GM12874 (cell line): Measurements from ENCODE around the gene SLC6A17.

Source experiments
- TF ChIP-seq, protein P1 (sequence below): IDR thresholded peaks from 2 replicates; pipeline ENCODE4 v1.5.1; 2011; ENCODE audit warnings: low read depth, mild to moderate bottlenecking, control low read depth, low read length, moderate library complexity; ENCODE audit not compliant: insufficient read depth

SLC6A17 gene

DNA sequence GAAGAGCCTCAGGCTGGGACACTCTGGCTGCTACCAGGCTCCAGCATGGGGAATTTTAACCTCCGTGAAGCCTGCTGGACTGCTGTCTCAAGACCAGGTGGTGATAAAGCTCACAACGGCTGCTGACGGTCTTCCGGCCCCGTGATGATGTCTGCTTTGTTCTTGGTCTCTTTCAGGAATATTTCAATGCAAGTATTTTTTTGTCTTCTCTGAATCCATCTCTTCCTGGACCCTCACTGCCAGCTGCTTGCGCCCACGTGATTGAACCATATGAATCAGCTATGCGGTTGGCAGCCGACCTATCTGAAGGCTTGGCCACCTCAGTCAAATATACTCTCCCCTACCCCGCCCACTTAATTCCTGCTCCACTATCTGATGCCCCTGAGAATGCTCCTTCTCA is 14.6 kb upstream of the SLC6A17 start:
- TF ChIP-seq, protein P1, sequence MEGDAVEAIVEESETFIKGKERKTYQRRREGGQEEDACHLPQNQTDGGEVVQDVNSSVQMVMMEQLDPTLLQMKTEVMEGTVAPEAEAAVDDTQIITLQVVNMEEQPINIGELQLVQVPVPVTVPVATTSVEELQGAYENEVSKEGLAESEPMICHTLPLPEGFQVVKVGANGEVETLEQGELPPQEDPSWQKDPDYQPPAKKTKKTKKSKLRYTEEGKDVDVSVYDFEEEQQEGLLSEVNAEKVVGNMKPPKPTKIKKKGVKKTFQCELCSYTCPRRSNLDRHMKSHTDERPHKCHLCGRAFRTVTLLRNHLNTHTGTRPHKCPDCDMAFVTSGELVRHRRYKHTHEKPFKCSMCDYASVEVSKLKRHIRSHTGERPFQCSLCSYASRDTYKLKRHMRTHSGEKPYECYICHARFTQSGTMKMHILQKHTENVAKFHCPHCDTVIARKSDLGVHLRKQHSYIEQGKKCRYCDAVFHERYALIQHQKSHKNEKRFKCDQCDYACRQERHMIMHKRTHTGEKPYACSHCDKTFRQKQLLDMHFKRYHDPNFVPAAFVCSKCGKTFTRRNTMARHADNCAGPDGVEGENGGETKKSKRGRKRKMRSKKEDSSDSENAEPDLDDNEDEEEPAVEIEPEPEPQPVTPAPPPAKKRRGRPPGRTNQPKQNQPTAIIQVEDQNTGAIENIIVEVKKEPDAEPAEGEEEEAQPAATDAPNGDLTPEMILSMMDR, result no peak

DNA sequence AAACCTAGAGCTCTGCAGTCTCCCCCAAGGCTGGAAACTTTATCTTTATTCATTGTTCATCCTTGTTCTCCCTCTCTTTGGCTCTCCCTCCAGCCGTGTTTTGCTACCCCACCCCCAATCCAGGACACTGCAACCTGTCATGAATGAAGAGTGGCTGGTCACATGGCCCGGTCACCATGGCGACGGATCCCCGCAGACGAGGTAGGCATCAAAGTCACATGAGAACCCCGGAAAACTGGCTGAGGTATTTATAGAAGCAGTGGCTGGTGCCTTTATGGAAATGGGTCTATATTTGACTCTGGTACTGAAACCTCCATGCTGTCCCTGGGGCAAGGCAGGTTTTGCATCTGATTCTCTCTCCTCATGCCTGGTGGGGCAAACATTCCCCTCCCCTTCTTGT is 13.4 kb upstream of the SLC6A17 start:
- TF ChIP-seq, protein P1, result no peak

GRCh38 chr1:110138956-110139355 is 11.3 kb upstream of the SLC6A17 start:
- TF ChIP-seq, protein P1, result no peak

GRCh38 chr1:110144366-110144765 is 5.9 kb upstream of the SLC6A17 start:
- TF ChIP-seq, protein P1, result no peak

DNA sequence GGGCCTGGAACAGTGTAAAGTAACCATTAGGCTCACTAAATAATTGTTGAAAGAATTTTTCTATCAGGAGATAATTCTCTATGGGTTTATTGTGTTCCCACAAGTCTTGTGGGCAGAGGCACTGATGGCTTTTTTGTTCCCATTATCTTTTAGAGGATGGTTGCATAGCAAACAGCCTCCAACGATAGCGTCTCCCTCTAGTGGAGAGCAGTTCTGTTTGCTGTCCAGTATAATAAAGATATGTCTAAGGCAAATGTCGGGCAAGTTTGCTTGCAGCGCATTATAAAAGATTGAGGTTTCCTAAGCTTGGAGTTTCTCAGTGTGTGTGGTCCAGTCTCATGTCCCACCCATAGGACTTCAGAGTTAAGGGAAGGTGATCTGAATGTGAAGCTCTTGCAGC is 1.3 kb upstream of the SLC6A17 start:
- TF ChIP-seq, protein P1, result peak; percentile 31; the same call in 1 of the 2 replicates

DNA sequence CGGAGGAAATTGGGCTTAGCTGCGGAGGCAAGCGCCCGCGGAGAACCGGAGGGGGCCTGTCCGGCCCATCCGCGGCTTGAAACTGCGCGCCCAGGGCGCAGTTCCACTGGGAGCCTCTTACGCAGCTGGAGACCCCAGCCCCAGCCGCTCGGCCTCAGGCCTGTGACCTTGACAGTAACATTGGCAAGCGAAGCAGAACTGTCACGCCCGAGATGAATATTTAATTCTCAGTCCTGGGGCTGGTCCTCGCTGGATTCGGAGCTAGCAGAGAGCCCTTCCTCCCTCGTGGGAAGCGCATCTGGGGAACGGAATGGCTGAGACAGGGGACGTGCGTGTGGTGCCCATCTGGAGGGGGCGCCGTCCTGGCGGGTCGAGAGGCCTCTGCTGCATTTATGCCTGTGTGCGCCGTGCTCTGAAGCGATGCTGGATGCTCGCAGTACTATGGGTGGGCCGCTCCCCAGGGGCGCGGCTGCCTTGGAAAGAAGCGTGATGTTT is 928 bp downstream of the SLC6A17 start:
- TF ChIP-seq, protein P1, result no peak

DNA sequence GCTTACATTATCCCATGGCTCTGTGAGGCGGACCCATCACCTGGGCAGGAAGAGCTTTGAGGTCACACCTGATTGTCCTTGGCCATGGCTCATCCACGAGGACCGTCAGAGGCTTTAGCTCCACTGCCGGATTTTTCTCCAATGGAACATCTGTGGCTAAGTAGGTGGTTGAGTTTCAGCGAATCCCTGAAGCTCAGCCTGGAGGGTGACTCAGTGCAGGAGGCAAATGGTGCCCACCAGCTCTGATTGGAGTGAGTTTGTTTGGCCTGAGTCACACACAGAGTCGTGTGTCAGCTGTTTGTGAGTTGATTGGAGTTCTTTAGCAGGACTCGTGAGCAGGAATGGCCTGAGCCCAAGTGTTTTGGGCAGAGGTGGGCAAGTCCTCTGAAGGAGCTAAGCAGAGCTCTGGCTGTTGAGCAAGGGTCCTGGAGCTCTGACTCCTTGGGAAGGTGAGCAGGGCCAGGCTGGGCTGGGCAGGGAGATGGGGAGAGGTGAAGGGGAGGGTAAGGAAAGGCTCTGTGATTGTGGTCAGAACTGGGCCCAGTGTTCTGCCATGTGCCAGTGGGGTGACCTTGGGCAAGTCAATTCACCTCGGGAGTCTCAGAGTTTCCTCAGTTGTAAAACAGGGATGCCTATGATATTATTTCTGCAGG is 2.0 kb downstream of the SLC6A17 start:
- TF ChIP-seq, protein P1, result no peak
